SK-N-MC (cell line): ENCODE results near the gene PITPNC1.
"Not testable (repeated sequence)": the region's sequence is repeated elsewhere in the genome, so short reads cannot be mapped to it uniquely, and the experiment has no call there.

Source experiments
- DNase-seq: peaks from one replicate; pipeline ENCODE4 v3.0.0-alpha.2; 2011; ENCODE audit warnings: low read depth, low spot score
- H3K27ac ChIP-seq: fragments of 200-600 bp; sonication (generic); 2 replicates; pipeline ENCODE4 v1.5.1; 2016; ENCODE audit warnings: mixed run types
- H3K36me3 ChIP-seq: fragments of 200-600 bp; sonication (generic); 2 replicates; pipeline ENCODE4 v1.6.1; 2017; ENCODE audit warnings: antibody characterized with exemption, low read length, mixed read lengths; ENCODE audit not compliant: insufficient read depth
- H3K4me3 ChIP-seq: fragments of 200-600 bp; sonication (generic); 2 replicates; pipeline ENCODE4 v1.5.1; 2016
- H3K9ac ChIP-seq: fragments of 200-600 bp; sonication (generic); 2 replicates; pipeline ENCODE4 v1.8.0; 2017; ENCODE audit warnings: mixed run types, mixed read lengths; ENCODE audit not compliant: insufficient read length
- H3K9me3 ChIP-seq: fragments of 200-600 bp; sonication (generic); 2 replicates; pipeline ENCODE4 v1.6.1; 2017; ENCODE audit warnings: low read depth, mild to moderate bottlenecking, antibody characterized with exemption, low read length, moderate library complexity, mixed read lengths
- EZH2 ChIP-seq: fragments of 200-600 bp; sonication (generic); IDR thresholded peaks from one replicate; pipeline ENCODE4 v1.6.1; 2017; ENCODE audit warnings: antibody characterized with exemption
- FOXP2 ChIP-seq: optimal IDR thresholded peaks from 2 replicates; pipeline ENCODE3; 2011; ENCODE audit warnings: mild to moderate bottlenecking, moderate library complexity; ENCODE audit not compliant: insufficient read depth; ENCODE audit errors: extremely low read length, control extremely low read depth
- POLR2AphosphoS5 ChIP-seq: IDR thresholded peaks from 2 replicates; pipeline ENCODE4 v1.6.1; 2012; ENCODE audit warnings: mild to moderate bottlenecking, low read depth, low read length, borderline replicate concordance

The PITPNC1 gene

GRCh38 chr17:67401598-67402504, 24.8 kb downstream of the PITPNC1 start:
- Histone ChIP-seq H3K4me3 (no peak overlapping the region), H3K9me3 (no peaks in the 10 kb centered on the region), H3K9ac (no peak overlapping the region), H3K27ac (no peak overlapping the region), H3K36me3 (no peaks in the 10 kb centered on the region)
- TF ChIP-seq FOXP2, result no peak
- TF ChIP-seq POLR2AphosphoS5, result no peak
- no peak for TF ChIP-seq EZH2
- no peak for DNase-seq

- no peak for DNase-seq
- Histone ChIP-seq H3K9ac (no peak overlapping the region), H3K4me3 (no peak overlapping the region), H3K36me3 (no peaks in the 10 kb centered on the region), H3K27ac (no peak overlapping the region), H3K9me3 (no peaks in the 10 kb centered on the region)
- TF ChIP-seq EZH2 (no peak), POLR2AphosphoS5 (no peak), FOXP2 (no peak)
These were observed 26.0 kb downstream of the PITPNC1 start for GRCh38 chr17:67403065-67403464.

GRCh38 chr17:67403483-67403882, 26.4 kb downstream of the PITPNC1 start:
- no peak for DNase-seq
- Histone ChIP-seq H3K4me3 (no peak overlapping the region), H3K9me3 (no peaks in the 10 kb centered on the region), H3K36me3 (no peaks in the 10 kb centered on the region), H3K27ac (no peak overlapping the region), H3K9ac (no peak overlapping the region)
- TF ChIP-seq FOXP2, result no peak
- no peak for TF ChIP-seq EZH2
- no peak for TF ChIP-seq POLR2AphosphoS5

- not testable (repeated sequence) for H3K27ac ChIP-seq, H3K4me3 ChIP-seq, H3K9ac ChIP-seq, H3K36me3 ChIP-seq, DNase-seq, H3K9me3 ChIP-seq
These were observed 31.4 kb downstream of the PITPNC1 start for GRCh38 chr17:67408455-67408830.

- no peak overlapping the region for H3K9ac ChIP-seq
- no peak for TF ChIP-seq FOXP2
- TF ChIP-seq EZH2, result no peak
- TF ChIP-seq POLR2AphosphoS5, result no peak
- no peak overlapping the region for H3K4me3 ChIP-seq
- H3K27ac ChIP-seq, result no peak overlapping the region
- H3K36me3 ChIP-seq, result no peaks in the 10 kb centered on the region
- no peak for DNase-seq
- H3K9me3 ChIP-seq, result no peaks in the 10 kb centered on the region
These were observed 34.3 kb downstream of the PITPNC1 start for GRCh38 chr17:67411397-67411796.

GRCh38 chr17:67412032-67412431, 35.0 kb downstream of the PITPNC1 start:
- Histone ChIP-seq H3K9me3 (no peaks in the 10 kb centered on the region), H3K27ac (no peak overlapping the region), H3K4me3 (no peak overlapping the region), H3K36me3 (no peaks in the 10 kb centered on the region), H3K9ac (no peak overlapping the region)
- TF ChIP-seq EZH2 (no peak), POLR2AphosphoS5 (no peak), FOXP2 (no peak)
- DNase-seq, result no peak

GRCh38 chr17:67412941-67413340, 35.9 kb downstream of the PITPNC1 start:
- Histone ChIP-seq H3K9ac (no peak overlapping the region), H3K9me3 (no peaks in the 10 kb centered on the region), H3K4me3 (no peak overlapping the region), H3K36me3 (no peaks in the 10 kb centered on the region), H3K27ac (no peak overlapping the region)
- DNase-seq, result no peak
- TF ChIP-seq FOXP2 (no peak), POLR2AphosphoS5 (no peak), EZH2 (no peak)

- Histone ChIP-seq H3K27ac (no peak overlapping the region), H3K9me3 (no peaks in the 10 kb centered on the region), H3K36me3 (no peaks in the 10 kb centered on the region), H3K4me3 (no peak overlapping the region), H3K9ac (no peak overlapping the region)
- TF ChIP-seq FOXP2 (no peak), POLR2AphosphoS5 (no peak), EZH2 (no peak)
- no peak for DNase-seq
These were observed 36.3 kb downstream of the PITPNC1 start for GRCh38 chr17:67413388-67413787.

- no peaks in the 10 kb centered on the region for H3K36me3 ChIP-seq
- DNase-seq, result no peak
- no peak overlapping the region for H3K9ac ChIP-seq
- H3K9me3 ChIP-seq, result no peaks in the 10 kb centered on the region
- H3K4me3 ChIP-seq, result no peak overlapping the region
- no peak for TF ChIP-seq POLR2AphosphoS5
- no peak for TF ChIP-seq FOXP2
- no peak for TF ChIP-seq EZH2
- H3K27ac ChIP-seq, result no peak overlapping the region
These were observed 37.0 kb downstream of the PITPNC1 start for GRCh38 chr17:67414130-67414529.
